Suppressor macrophage (primary cell): ENCODE measurements around the gene HCRTR1.

ENCODE experiments used
- DNase-seq, 4 experiments: peaks; one replicate each; pipeline ENCODE4 v3.0.0-alpha.2; 2020 to 2022

HCRTR1 gene

DNA sequence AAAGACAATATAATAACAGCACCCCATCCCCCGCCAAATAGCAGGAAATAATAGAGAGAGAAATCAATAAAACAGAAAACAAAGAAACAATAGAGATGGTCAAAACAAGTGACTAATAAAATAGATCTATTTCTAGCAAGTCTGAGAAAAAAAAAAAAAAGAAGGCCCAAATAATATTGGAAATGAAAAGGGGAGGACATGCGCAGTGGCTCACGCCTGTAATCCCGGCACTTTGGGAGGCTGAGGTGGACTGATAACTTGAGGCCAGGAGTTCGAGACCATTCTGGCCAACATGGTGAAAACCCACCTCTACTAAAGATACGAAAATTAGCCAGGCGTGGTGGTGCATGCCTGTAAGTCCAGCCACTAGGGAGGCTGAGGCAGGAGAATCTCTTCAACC lies 18.5 kb upstream of the HCRTR1 start:
- DNase-seq = no peak

DNA sequence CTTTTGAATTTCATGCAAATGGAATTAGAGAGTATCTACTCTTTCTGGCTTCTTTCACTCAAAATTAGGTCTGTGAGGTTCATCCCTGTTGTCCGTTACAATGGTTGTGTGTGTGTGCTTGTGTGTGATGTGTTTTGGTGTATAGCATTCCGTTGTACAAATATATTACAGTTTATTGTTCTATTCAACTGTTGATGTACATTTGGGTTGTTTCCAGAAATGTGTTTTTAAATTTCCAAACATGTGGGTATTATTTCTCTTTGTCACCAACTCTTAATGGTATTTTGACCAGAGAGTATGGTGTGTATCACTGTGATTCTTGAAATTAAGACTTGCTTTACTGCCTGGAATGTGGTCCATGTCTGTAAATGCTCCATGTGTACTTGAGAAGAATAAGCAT lies 16.8 kb upstream of the HCRTR1 start:
- DNase-seq = no peak

DNA sequence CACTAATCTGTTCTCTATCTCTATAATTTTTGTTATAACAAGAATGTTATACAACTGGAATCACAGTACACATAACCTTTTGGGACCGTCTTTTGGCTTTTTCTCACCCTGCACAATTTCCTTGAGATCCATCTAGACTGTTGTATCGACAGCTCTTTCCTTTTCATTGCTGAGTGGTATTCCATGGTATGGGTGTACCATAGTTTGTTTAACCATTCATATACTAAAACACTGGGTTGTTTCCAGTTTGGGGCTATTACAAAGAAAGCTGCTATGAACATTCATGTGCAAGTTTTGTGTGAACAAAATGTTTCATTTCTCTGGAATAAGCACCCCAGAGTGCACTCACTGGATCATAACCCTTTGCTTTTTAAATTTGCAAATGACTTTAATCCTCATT lies 15.4 kb upstream of the HCRTR1 start:
- no peak for DNase-seq

DNA sequence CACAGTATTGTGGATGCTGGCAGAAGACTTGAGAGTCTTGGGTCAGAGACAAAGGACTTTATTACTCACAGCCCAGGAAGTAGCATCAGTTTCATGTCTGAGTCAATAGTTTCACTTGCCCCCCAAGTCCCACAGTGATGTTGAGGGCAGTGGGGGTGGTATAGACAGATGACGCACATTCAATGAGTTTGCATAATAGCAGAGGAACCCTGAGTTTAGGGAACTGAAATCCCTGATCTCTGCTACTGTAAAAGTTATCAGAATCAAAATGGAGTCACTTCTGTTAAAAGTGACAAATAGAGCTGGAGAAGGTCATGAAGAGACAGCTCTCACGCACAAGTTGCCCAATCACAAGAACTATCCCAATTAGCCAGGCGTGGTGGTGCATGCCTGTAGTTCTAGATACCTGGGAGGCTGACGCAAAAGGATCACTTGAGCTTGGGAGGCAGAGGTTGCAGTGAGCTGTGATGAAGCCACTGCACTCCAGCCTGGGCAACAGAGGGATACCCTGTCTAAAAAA lies 11.5 kb upstream of the HCRTR1 start:
- DNase-seq = peak; percentile 82 to 97 (median 90)

DNA sequence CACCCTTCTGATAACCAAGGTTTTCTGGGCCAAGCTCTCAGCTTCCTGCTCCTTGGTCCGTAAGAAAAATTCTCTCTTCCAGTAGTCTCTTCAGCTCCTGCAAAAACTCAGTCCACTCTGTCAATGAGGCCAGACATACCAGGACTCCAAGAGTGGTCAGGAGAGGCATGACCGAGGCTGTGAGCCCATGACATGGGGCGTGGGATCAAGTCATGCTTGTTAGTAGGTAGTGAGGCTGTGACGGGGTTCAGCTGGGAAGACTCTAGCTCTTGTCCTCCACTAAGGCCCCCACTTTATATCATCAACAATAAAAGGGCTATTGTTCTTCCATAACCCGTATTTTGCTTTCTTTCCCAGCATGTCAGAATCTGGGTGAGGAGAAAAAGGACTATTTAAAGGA lies 10.1 kb upstream of the HCRTR1 start:
- DNase-seq = peak in 1 of 4 experiments; percentile 1

DNA sequence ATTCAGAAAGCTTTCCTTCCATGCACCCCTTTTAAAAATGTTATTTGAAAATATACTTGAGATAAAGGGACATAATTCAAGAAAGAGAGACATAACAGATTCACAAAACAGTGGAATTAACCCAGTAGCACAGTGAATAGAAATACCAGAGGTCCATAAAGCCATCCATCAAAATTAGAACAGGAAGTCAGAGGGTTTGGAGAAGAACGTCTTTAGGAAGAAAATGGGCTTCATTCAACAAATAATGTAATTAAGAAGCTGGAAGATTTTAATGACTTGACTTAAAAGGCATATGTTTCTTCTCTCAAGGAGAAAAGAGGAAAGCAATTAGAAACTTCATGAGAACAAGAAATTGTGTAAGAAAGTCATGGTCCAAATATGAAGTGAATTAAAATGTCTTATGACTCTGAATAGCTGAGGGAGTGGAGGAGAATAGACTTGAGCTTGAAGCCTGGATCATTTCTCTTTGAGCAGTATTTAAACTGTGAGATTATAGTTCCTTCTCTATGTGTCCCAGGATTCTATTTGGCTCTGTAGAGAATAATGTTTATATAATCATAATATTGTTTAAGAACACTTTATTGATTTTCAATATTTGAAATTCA lies 7.9 kb upstream of the HCRTR1 start:
- DNase-seq = peak in 3 of 4 experiments; percentile 4 to 59 (median 49)

DNA sequence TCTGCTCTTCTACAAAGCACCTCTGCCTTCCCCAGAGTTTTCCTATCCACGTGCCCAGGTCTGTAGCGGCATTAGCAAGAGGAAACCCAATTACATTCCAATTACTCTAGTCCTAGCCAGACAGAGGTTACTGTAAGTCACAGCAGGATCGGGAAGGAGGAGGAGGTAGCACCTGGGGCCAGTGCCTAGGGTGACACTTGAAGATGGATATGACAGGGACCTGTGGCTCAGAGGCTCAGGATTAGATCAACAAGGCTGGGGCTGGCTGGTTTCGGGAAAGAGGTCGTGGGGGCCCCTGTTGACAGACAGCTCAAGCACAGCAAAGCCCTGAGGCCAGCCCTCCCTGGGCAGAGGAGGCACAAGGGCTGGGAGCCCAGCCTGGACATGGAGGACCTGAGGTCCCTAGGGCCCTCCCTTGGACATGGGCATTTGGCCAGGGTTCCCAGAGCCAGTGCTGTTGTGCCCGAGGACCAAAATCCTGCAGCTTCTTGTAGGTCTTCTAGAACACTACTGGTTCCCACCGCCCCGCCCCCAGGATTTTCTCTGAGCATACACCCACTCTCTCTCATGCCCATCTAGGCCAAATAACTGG lies 3.0 kb upstream of the HCRTR1 start:
- DNase-seq = peak in 1 of 4 experiments; percentile 3

DNA sequence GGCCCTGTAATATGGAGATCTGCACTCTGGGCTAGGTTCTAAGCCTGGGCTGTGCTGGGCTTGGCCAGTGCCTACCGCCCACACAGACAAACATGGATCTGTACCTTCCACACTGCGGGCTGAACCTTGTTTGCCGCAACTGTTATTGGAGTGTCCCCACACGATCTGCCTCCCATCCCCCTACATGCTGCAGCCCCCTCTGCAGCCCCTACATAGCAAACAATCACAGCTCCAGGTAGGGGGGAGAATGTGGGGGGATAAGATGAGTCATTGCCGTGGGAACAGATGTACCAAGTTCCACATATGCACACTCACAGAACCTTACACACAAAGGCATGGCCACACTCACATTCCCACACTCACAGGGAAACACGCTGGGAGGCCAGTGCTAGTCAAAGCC lies 2.1 kb upstream of the HCRTR1 start:
- DNase-seq = peak in 1 of 4 experiments; percentile 2

DNA sequence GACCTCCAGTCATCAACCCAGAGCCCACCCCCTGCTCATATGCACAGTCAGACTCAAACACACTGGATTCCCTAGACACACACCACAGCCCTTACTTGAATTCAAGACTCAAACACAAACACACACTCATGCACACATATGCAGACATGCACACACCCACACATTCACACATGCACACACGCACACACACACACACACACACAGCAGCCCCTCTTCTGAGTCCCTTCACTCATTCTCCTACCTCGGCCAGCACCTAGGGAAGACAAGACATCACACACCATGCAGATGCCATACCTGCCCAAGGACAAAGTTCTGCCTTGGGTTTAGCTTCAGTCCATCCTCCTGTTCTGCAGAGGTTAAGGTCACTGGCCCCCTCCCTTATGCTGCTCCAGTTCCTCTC lies 1.6 kb upstream of the HCRTR1 start:
- no peak for DNase-seq

DNA sequence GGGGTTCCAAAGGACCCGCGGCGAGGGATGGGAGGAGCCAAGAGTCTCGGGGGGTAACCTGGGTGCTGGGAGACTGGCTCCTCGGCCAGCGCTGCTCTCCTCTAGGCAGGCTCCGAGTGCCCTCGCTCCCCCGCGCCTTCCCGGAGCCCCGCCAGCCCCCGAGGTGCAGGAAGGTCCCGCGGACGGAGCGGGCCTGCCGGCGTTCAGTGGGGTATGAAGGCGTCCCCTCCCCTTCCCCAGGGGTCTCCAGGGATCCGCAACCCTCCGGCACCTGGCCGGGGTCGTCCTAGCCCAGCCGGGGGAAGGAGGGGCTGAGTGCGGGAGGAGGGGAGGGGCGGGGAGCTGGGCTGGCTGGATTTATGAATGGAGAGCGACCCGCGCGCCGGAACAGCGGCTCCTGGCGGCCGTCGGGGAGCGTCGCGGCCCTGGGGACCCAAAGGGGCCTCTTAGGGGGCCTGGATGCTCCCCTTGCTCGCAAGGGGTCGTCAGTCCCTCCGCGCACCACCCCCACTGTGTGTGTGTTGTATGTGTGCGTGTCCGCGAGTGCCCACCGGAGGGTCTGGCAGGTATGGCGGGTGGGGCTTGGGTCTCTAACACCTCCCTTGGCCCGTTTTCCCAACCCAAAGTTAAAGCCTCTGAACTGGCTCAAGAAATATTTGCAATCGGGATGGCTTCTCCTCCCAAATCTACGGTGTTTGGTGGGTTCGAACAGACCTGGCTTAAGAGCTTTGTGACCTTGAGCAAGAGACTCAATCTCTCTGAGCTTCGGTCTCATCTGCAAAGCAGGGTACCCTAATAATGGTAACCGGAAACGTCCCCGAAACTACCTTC lies 642 bp downstream of the HCRTR1 start:
- peak; percentile 47 to 77 (median 66) for DNase-seq

DNA sequence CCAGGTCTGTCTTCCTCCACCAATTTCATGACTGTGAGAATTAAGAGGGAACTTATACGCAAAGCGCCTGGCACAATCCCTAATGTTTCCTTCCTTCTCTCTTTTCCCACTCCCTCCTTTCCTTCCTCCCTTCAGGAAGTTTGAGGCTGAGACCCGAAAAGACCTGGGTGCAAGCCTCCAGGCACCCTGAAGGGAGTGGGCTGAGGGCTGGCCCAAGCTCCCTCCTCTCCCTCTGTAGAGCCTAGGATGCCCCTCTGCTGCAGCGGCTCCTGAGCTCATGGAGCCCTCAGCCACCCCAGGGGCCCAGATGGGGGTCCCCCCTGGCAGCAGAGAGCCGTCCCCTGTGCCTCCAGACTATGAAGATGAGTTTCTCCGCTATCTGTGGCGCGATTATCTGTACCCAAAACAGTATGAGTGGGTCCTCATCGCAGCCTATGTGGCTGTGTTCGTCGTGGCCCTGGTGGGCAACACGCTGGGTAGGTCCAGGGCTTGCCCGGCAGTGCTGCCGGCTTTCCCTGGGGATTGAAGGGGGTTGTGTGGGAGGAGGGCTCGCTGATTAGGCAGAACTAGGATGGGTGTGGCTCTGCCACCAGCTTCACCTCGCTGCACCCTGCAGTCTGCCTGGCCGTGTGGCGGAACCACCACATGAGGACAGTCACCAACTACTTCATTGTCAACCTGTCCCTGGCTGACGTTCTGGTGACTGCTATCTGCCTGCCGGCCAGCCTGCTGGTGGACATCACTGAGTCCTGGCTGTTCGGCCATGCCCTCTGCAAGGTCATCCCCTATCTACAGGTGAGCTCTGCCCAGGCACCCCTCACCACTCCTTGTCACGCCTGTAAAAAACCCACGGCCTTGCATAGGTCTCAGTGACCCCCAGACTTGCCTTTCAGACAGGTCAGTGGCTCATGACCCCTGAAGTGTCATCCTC lies 1.7 kb downstream of the HCRTR1 start:
- DNase-seq = no peak

DNA sequence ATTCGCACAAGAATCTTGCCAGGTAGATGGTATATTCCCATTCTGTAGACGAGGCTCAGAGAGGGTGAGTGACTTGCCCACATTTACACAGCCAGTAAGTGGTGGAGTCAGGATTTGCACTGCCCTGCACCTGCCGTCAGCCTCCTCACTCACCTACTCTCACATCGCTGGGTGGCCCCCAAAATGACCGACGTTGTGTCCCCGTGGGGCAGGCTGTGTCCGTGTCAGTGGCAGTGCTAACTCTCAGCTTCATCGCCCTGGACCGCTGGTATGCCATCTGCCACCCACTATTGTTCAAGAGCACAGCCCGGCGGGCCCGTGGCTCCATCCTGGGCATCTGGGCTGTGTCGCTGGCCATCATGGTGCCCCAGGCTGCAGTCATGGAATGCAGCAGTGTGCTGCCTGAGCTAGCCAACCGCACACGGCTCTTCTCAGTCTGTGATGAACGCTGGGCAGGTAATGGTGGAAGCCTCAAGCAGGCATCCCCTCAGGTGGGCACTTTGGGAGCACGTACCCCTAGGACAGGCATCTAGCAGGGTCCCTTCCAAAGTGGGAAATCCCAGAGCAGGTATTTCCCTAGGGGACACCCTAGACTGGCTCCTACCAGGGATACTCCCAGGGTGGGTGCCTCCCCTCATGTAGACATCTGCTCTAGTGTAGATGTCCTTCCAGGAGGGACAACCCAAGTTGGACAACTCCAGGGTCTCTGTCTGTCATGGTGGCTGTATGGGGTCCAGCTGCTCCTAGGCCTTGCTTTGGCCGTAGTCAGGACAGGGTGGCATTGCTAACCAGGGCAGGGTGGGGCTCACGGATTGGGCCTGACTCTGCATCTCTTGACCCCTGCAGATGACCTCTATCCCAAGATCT lies 3.4 kb downstream of the HCRTR1 start:
- DNase-seq = no peak

DNA sequence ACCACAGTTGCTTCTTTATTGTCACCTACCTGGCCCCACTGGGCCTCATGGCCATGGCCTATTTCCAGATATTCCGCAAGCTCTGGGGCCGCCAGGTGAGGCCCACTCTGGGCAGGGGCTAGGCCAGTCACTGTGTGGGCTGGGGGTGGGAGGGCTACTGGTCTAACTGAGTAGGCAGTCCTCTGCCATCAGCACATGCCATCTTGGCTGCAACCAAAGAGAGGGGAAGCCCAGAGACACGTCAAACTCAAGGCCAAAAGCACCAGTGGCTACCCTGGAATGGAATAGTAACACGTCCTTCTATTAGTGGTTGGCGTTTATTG lies 4.0 kb downstream of the HCRTR1 start:
- DNase-seq = no peak

DNA sequence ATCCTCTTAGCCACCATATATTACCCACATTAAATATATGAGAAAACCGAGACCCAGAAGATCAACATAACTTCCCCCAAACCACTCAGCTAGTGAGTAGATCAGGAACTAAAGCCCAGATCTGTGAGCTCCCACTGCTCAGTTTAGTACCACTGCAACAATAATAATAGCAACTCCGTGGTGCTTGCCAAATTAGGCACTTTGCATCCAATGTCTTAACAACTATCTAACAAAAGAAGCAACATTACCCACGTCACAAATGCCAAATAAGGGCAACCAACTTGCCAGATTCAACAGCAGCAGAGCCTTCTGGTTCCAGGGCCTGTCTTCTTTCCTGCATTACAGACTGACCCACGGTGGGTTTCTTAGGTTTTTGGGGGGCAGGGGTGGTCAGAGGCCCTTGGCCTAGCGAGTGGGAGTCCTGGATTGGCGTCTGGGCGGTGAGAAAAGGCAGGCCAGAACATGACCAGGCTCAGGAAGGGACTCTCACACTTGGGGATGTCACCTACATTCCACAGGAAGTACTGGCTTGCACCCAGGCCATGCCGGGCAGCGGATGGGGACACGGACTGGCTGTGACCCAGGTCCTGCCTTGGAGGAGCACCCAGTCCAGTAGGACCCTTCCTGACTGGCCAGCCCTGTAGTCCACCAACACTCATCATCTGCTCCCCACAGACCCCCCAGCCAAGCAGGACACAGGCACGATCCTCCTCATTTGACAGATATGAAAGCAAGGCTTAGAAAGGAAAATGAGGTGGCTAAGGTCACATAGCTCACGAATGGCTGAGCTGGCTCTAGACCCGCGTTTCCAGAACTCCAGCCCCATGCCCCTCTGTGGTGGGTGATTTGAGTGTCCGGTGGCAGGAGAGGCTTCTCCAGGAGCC lies 4.6 kb downstream of the HCRTR1 start:
- DNase-seq = no peak

DNA sequence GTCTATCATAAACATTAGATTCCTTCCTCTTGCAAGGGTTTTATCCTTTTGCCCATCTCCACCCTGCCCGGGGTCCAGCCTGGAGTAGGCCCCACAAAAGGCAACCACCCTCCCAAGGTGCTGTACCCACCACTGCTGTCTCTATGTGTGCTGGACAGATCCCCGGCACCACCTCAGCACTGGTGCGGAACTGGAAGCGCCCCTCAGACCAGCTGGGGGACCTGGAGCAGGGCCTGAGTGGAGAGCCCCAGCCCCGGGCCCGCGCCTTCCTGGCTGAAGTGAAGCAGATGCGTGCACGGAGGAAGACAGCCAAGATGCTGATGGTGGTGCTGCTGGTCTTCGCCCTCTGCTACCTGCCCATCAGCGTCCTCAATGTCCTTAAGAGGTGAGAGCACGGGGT lies 5.9 kb downstream of the HCRTR1 start:
- DNase-seq = no peak

DNA sequence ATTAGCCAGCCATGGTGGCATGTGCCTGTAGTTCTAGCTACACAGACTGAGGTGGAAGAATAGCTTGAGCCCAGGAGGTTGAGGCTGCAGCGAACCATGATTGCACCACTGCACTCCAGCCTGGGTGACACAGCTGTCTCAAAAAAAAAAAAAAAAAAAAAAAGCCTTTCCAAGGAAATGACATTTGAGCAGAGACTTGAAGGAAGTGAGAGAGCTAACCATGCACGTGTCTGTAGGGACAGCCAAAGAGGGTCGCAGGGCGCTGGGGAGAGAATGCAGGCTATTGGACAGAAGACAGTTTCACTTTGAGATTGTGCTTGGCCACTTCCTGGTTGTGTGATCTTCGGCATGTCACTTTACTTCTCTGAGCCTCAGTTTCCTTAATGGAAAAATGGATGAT lies 6.8 kb downstream of the HCRTR1 start:
- DNase-seq = peak; percentile 38 to 72 (median 58)

DNA sequence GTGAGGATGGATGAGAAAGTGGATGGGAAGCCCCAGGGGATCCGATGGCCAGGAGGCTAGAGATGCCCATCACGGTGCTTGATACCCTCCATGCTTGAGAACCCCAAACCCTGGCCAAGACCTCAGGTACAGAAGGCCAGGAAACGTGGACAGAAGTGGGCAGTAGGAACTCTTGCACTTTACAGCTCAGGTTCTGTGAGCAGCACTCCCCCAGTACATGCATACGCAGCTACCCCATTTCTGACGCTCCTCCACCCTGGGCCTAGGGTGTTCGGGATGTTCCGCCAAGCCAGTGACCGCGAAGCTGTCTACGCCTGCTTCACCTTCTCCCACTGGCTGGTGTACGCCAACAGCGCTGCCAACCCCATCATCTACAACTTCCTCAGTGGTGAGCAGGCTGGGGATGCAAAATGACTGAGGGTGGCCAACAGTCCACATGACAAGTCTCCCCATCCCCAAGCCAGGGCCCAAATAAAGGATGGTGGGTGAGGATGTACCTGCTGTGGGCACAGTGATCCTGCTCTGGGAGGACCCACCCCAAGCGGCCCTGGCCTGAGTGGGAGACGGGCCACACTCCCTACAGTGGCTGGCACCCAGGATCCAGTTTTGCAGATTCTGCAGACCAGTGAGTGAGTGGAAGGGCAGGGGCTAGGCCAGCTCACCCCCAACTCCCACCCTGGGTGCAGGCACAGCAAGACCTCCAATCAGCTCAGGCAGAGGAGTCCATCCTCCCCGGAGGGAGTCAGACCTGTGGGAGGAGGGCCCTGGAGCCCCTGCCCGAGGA lies 7.4 kb downstream of the HCRTR1 start:
- DNase-seq = no peak

DNA sequence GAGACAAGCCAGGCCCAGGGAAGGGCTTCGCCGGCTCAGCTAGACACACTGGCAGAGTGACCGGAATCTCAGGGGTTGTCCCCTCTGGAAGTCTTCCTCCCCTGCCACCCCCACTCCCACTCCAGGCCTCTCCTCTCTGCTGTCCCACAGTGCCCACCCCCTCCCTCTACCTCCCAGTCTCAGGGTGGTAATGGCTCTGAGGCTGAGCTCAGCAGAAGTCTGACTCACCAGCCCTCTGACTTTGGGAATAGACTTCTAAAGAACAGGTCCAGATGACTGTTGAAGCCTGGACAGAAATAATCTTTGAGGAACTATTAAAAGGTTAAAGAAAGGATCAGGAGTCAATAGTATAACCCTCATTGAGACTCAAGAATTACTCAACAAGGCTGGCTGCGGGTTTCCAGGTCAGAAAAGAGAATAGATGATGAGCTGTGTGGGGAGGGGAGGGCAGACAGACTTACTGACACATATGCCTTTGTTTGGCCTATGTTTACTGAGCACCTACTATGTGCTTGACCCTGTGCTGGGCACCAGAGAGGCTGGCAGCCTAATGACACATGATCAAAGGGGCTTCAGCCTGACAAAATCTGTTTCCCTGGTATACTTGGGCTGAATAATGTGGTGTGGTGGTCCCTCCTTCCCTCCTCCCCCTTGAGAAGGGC lies 8.2 kb downstream of the HCRTR1 start:
- DNase-seq = peak; percentile 60 to 85 (median 69)
